GM10266 (cell line): ENCODE data around the gene TACR1.

Experiments used
- DNase-seq: peaks from one replicate; pipeline ENCODE4 v3.0.0; 2012; ENCODE audit errors: extremely low spot score
- TF ChIP-seq, protein P1 (sequence below): IDR thresholded peaks from 2 replicates; pipeline ENCODE4 v1.5.1; 2012; ENCODE audit warnings: mild to moderate bottlenecking, low read depth; ENCODE audit not compliant: control insufficient read depth, insufficient read depth; ENCODE audit errors: missing control alignments

The TACR1 gene

DNA sequence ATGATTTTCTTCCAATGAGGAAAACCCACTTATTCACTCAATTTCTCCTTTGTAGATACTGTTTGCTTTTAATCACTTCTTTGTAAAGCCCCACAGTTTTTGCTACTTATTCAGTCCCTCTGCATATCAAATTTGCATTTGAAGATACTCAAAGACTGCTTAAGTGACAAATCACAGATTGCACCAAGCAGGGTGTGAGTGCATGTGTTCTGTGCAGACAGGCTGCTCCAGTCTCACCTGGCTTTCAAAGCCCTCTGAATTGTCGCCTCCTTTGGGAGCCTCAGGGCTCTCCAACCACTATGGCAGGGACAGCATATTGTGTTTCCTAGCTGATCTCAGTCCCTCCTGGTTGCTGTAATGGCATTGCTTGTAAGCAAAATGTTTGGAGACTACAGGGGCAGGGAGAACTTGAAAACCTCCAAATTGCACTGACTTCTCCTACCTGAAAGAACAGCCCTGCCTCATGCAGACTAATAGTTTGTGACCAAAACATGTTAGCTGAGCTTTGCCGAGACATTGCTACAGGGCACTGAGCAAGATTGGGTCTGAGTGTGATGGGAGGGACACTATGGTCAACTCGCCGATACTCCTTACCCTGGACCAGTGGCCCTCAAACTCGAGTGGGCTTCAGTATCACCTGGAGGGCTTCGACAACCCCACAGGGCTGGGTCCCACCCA is 144.0 kb downstream of the TACR1 start:
- TF ChIP-seq, protein P1, sequence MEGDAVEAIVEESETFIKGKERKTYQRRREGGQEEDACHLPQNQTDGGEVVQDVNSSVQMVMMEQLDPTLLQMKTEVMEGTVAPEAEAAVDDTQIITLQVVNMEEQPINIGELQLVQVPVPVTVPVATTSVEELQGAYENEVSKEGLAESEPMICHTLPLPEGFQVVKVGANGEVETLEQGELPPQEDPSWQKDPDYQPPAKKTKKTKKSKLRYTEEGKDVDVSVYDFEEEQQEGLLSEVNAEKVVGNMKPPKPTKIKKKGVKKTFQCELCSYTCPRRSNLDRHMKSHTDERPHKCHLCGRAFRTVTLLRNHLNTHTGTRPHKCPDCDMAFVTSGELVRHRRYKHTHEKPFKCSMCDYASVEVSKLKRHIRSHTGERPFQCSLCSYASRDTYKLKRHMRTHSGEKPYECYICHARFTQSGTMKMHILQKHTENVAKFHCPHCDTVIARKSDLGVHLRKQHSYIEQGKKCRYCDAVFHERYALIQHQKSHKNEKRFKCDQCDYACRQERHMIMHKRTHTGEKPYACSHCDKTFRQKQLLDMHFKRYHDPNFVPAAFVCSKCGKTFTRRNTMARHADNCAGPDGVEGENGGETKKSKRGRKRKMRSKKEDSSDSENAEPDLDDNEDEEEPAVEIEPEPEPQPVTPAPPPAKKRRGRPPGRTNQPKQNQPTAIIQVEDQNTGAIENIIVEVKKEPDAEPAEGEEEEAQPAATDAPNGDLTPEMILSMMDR, result no peak
- no peak for DNase-seq

DNA sequence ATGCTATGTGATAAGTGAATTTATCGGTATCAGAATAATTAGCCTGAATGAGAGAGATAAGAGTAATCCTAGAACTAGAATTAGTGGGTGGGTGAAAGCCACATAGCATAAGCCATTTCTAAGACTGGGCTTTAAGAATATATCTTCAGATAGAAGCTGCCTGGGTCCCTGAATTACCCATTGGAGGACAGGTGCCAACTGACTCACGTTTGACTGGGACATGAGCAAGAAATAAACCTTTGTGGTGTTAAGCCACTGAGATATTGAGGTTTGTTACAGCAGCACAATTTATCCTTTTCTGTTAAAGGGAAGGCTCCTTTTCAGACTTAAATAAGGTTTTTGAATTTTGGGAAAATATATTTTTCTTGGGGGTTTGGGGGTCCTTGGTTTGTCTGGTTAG is 145.0 kb downstream of the TACR1 start:
- no peak for DNase-seq
- TF ChIP-seq, protein P1, result no peak

DNA sequence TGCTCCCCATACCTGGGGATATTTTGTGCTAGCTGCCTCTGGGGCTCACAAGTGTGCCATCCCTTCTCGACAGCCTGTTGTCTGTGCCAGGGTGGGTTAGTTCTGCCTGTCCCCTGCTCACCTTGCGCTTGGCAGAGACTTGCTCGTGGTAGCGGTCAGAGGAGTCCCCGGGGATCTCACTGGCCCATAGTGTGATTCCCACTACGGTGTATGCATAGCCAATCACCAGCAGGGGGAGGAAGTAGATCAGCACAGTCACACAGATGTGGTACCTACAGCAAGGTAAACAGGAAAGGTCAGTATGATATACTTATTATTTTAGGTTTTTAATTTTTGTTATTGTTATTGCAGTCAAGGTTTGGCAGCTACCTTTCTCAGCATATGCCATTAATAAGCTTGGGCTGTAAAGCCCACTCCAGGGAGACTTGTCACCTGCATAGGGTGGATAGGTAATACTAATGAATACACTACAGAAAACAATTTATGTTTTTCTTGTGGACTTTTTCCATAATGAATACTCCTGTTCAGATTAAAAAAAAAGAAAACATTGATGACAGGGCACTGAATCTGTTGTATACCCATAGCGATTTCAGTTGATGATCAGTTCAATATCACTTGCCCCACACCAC is 145.7 kb downstream of the TACR1 start:
- DNase-seq, result peak; percentile 51
- TF ChIP-seq, protein P1, result peak; percentile 84

DNA sequence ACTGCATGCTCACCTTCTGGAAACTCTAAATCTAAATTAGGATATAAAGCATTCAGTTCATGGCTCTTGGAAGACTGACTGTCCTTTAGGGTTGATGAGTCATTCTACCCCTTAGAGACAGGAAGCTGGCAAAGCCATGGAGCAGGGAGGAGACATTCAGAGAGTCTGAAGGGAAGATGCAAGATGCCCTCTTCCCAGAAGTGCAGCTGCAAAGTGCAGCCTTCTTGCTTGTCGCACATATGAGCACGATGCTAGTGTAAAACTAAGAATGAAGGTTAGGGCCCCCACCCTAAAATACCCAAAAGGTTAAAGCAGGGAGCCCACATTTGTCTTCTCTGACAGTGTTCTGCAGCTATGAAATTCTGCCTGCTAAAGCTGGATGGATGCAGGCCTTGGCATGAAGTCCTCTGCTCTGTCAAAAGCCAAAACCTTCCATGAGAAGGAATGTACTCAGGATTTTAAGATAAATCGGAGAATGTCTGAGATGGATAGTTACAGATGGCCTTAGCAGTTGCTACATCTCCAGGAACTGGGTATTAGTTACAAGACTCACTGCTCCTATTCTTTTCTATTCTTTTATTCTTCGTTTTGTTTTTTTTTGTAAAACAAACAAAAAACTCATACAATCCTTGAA is 151.2 kb downstream of the TACR1 start:
- no peak for DNase-seq
- TF ChIP-seq, protein P1, result no peak

DNA sequence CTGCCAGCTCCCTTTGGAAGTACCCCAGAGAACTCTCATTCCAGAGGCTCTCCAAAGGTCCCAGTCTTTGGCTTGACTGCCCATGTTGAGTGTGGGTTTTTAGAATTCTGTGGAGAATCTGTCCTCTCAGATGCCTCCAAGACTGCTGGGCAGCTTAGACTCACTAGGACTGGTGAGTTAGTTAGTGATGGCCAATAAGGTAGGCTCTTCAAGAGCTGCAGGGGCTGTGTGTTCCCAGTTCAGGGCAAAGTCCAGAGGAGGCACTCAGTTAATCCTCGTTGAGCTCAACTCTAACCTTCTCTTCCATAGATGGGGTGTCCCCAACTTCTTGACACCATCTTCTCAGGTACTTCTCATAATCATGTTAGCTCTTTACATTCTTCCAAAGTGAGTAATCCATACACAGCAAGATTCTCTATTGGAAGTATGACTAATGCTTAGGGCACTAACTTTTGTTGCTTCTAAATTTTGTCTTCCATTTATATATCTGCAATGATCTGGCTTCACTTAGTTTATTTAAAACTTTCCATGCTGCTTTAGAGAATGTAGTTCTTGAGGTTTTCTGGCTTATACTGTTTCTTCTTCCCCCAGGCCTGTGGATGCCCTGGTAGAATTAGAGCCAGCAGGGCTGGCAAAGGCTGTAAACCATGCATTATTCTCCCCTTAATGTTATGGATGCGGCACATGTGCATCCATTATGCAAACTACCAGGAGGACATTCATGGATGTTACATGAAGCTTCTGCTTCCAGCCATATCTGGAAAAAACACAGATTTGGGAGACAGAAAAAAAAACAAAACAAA is 151.9 kb downstream of the TACR1 start:
- DNase-seq, result no peak
- TF ChIP-seq, protein P1, result no peak

DNA sequence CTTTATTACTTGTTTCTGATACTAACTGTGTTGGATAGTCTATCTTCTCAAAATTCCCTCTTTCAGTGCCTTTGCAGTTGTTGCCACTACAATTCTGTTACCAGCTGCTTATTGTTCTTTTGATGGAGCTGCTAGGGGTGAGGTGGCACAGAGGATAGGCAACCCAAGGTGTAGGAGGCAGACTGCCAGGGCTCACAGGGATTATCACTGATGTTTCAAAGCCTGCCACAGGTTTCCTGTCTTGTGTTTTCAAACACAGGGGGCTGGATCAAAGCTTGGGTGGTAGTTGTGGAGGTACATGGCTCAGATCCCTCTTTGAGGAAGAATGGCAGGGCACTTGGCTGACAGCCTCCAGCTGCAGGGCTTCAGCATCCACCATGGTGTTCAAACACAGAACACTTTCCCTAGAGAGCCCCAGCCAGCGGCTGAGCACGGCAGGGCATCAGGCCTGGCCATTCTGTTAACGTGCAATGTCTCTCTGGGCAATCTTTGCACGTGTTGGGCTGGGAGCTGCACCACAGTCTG is 153.7 kb downstream of the TACR1 start:
- no peak for DNase-seq
- TF ChIP-seq, protein P1, result no peak
